Fibroblast of lung (primary cell): ENCODE data around the gene WEE1.

Source experiments
- CTCF ChIP-seq, 2 donors: IDR thresholded peaks in 1 of 2; conservative IDR thresholded peaks in 1 of 2; 1 replicate in 1 of 2; 2 replicates in 1 of 2; pipeline ENCODE4 v1.5.1; 2011 to 2012; ENCODE audit warnings: low read length in 2 of 2, control low read depth in 1 of 2, inconsistent platforms in 1 of 2, low read depth in 1 of 2, mild to moderate bottlenecking in 1 of 2
- EZH2 ChIP-seq: IDR thresholded peaks from 2 replicates; pipeline ENCODE4 v1.5.1; 2012; ENCODE audit warnings: low read length, control low read depth, mild to moderate bottlenecking; ENCODE audit errors: missing control alignments

GRCh38 chr11:9606809-9607510, 33.5 kb downstream of the WEE1 start:
- no peak for TF ChIP-seq EZH2
- no peak for TF ChIP-seq CTCF (conservative IDR thresholded peaks at IDR 0.05 in 1 of 2, IDR thresholded peaks at IDR 0.05 in 1 of 2; ENCODE audit: low read depth in 1 of 2, low read length in 2 of 2)
